ENCODE data around the gene PTPRH. TPM values are rescaled to one million over a fixed set of nuclear protein-coding genes. Genes with fewer than 3 reads are reported as not detected.
"Not testable (repeated sequence)": the region's sequence is repeated elsewhere in the genome, so short reads cannot be mapped to it uniquely, and the experiment has no call there.

PTPRH gene
- total and polyA plus RNA-seq, 5 experiments from 2014 or later, result not detected

- Mint-ChIP-seq H3K4me1 (peaks cover 0 to 15% (median 10%) of the 10 kb centered on the region in 4 donors), H3K36me3 (peaks cover 2 to 56% (median 7%) of the 10 kb centered on the region in 3 donors), H3K27me3 (no peaks in the 10 kb centered on the region), H3K4me3 (no peak overlapping the region), H3K9me3 (no peaks in the 10 kb centered on the region), H3K27ac (no peak overlapping the region)
- POLR2A ChIA-PET, result interaction anchor here (0.6 kb wide), 1 partner anchor 1906 kb away, joined by 3 read pairs; no protein-coding TSS in a partner anchor
- ATAC-seq (no peak), DNase-seq (no peak)
Measured at GRCh38 chr19:55229789-55230182, 20.5 kb upstream of the PTPRH start.

GRCh38 chr19:55229145-55229788, 20.0 kb upstream of the PTPRH start:
- no peaks in the 10 kb centered on the region for H3K9me3 Mint-ChIP-seq

GRCh38 chr19:55228403-55229031, 19.2 kb upstream of the PTPRH start, which contains the start of gene TMEM86B:
TMEM86B (minus strand) TSS chr19:55228763; CDS start chr19:55228741, 22 bp downstream.
- peaks cover 0 to 45% (median 2%) of the 10 kb centered on the region in 3 donors for H3K36me3 Mint-ChIP-seq
- H3K27me3 Mint-ChIP-seq, result no peaks in the 10 kb centered on the region
- no peak for DNase-seq
- POLR2A ChIA-PET, result interaction anchor here (0.6 to 1.5 kb wide), 3 partner anchors 18 to 52 kb away, joined by 3 to 6 read pairs (median 5); partner anchors contain the start of gene HSPBP1
- ATAC-seq, result no peak
- H3K4me1 Mint-ChIP-seq, result peaks cover 0 to 12% (median 9%) of the 10 kb centered on the region in 4 donors
- no peaks in the 10 kb centered on the region for H3K9me3 Mint-ChIP-seq
- peak within 1 kb of the TSS in 2 of 10 donors; percentile 29 to 74 for H3K27ac Mint-ChIP-seq
- H3K4me3 Mint-ChIP-seq, result peak within 1 kb of the TSS in 2 of 10 donors; percentile 36 to 65

More at GRCh38 chr19:55229145-55229788, 20.0 kb upstream of the PTPRH start:
- no peaks in the 10 kb centered on the region for H3K27me3 Mint-ChIP-seq
- no peak for ATAC-seq
- H3K4me3 Mint-ChIP-seq, result peak overlapping the region in 1 of 10 donors; percentile 36
- no peak for DNase-seq
- peaks cover 2 to 51% (median 2%) of the 10 kb centered on the region in 3 donors for H3K36me3 Mint-ChIP-seq
- H3K27ac Mint-ChIP-seq, result peak overlapping the region in 1 of 10 donors; percentile 65
- H3K4me1 Mint-ChIP-seq, result peaks cover 0 to 12% (median 9%) of the 10 kb centered on the region in 4 donors
- POLR2A ChIA-PET, result no interaction called here

GRCh38 chr19:55228015-55228391, 18.7 kb upstream of the PTPRH start:
- peak overlapping the region in 1 of 10 donors; percentile 65 for H3K4me3 Mint-ChIP-seq
- H3K36me3 Mint-ChIP-seq, result peaks cover 0 to 41% (median 2%) of the 10 kb centered on the region in 3 donors
- no peak for DNase-seq
- H3K27ac Mint-ChIP-seq, result peak overlapping the region in 1 of 10 donors; percentile 74
- no peaks in the 10 kb centered on the region for H3K9me3 Mint-ChIP-seq
- POLR2A ChIA-PET, result interaction anchor here (0.6 to 1.5 kb wide), 3 partner anchors 18 to 52 kb away, joined by 3 to 6 read pairs (median 5); partner anchors contain the start of gene HSPBP1
- H3K27me3 Mint-ChIP-seq, result no peaks in the 10 kb centered on the region
- peaks cover 0 to 12% (median 9%) of the 10 kb centered on the region in 4 donors for H3K4me1 Mint-ChIP-seq
- ATAC-seq, result no peak

GRCh38 chr19:55227241-55228014, 18.1 kb upstream of the PTPRH start:
- POLR2A ChIA-PET, result interaction anchor here (0.6 to 1.5 kb wide), 3 partner anchors 19 to 53 kb away, joined by 3 to 6 read pairs (median 5); partner anchors contain the start of gene HSPBP1
- Mint-ChIP-seq H3K27me3 (no peaks in the 10 kb centered on the region), H3K27ac (peak overlapping the region in 2 of 10 donors; percentile 29 to 31), H3K4me1 (peaks cover 0 to 12% (median 9%) of the 10 kb centered on the region in 4 donors), H3K9me3 (no peaks in the 10 kb centered on the region), H3K4me3 (peak overlapping the region in 1 of 10 donors; percentile 65), H3K36me3 (peaks cover 0 to 35% (median 2%) of the 10 kb centered on the region in 3 donors)
- DNase-seq (no peak), ATAC-seq (no peak)

- Mint-ChIP-seq H3K4me1 (peaks cover 0 to 12% (median 9%) of the 10 kb centered on the region in 4 donors), H3K9me3 (no peaks in the 10 kb centered on the region), H3K27me3 (no peaks in the 10 kb centered on the region), H3K4me3 (no peak overlapping the region), H3K27ac (no peak overlapping the region), H3K36me3 (peaks cover 0 to 29% (median 2%) of the 10 kb centered on the region in 3 donors)
- no peak for ATAC-seq
- DNase-seq, result no peak
- POLR2A ChIA-PET, result no interaction called here
Measured at GRCh38 chr19:55226788-55227187, 17.5 kb upstream of the PTPRH start.

GRCh38 chr19:55226273-55226672, 17.0 kb upstream of the PTPRH start:
- POLR2A ChIA-PET, result no interaction called here
- peaks cover 0 to 2% (median 0%) of the 10 kb centered on the region in 9 donors for H3K9me3 Mint-ChIP-seq
- H3K27ac Mint-ChIP-seq, result peak overlapping the region in 1 of 10 donors; percentile 15

GRCh38 chr19:55225415-55225958, 16.2 kb upstream of the PTPRH start:
- ATAC-seq (no peak), DNase-seq (no peak)
- peak overlapping the region in 6 of 10 donors; percentile 25 to 87 (median 54) for H3K27ac Mint-ChIP-seq
- peaks cover 4 to 21% (median 4%) of the 10 kb centered on the region in 3 donors for H3K36me3 Mint-ChIP-seq
- peaks cover 0 to 12% (median 9%) of the 10 kb centered on the region in 4 donors for H3K4me1 Mint-ChIP-seq
- no peak overlapping the region for H3K4me3 Mint-ChIP-seq
- no peaks in the 10 kb centered on the region for H3K27me3 Mint-ChIP-seq
- peaks cover 0 to 4% (median 2%) of the 10 kb centered on the region in 9 donors for H3K9me3 Mint-ChIP-seq
- POLR2A ChIA-PET, result no interaction called here

More at GRCh38 chr19:55226273-55226672, 17.0 kb upstream of the PTPRH start:
- ATAC-seq (no peak), DNase-seq (no peak)
- Mint-ChIP-seq H3K27me3 (no peaks in the 10 kb centered on the region), H3K4me1 (peaks cover 0 to 12% (median 9%) of the 10 kb centered on the region in 4 donors), H3K4me3 (no peak overlapping the region), H3K36me3 (peaks cover 2 to 26% (median 4%) of the 10 kb centered on the region in 3 donors)

- Mint-ChIP-seq H3K27ac (peak overlapping the region in 2 of 10 donors; percentile 62 to 87), H3K36me3 (peaks cover 4 to 19% (median 8%) of the 10 kb centered on the region in 3 donors), H3K4me1 (peaks cover 0 to 12% (median 8%) of the 10 kb centered on the region in 4 donors)
- H3K27me3 Mint-ChIP-seq, H3K9me3 Mint-ChIP-seq, DNase-seq, H3K4me3 Mint-ChIP-seq, POLR2A ChIA-PET, ATAC-seq: not testable (repeated sequence)
Measured at GRCh38 chr19:55224679-55225414, 15.5 kb upstream of the PTPRH start.

- H3K27ac Mint-ChIP-seq, result no peak overlapping the region
- peaks cover 0 to 9% (median 2%) of the 10 kb centered on the region in 9 donors for H3K9me3 Mint-ChIP-seq
- H3K27me3 Mint-ChIP-seq, result no peaks in the 10 kb centered on the region
- H3K4me3 Mint-ChIP-seq, result no peak overlapping the region
- H3K36me3 Mint-ChIP-seq, result peaks cover 4 to 17% (median 8%) of the 10 kb centered on the region in 3 donors
- H3K4me1 Mint-ChIP-seq, result peaks cover 0 to 12% (median 7%) of the 10 kb centered on the region in 4 donors
- DNase-seq (no peak), ATAC-seq (no peak)
- POLR2A ChIA-PET, result no interaction called here
Measured at GRCh38 chr19:55224038-55224665, 14.9 kb upstream of the PTPRH start.

Data from naive thymus-derived CD8-positive, alpha-beta T cell (primary cell).